PFSK-1 (cell line): ENCODE data around the gene EHD1.

Experiments used
- FOXP2 ChIP-seq: optimal IDR thresholded peaks from 2 replicates; pipeline ENCODE3; 2011; ENCODE audit warnings: borderline replicate concordance, control low read depth, inconsistent platforms; ENCODE audit not compliant: insufficient read depth; ENCODE audit errors: extremely low read length, extremely low read depth
- POLR2AphosphoS5 ChIP-seq: IDR thresholded peaks from 2 replicates; pipeline ENCODE4 v1.6.1; 2012; ENCODE audit warnings: low read depth, mild to moderate bottlenecking, control low read depth, low read length, moderate library complexity
- SIN3A ChIP-seq: IDR thresholded peaks from 2 replicates; pipeline ENCODE4 v1.6.1; 2012; ENCODE audit warnings: mild to moderate bottlenecking, low read length, moderate library complexity, borderline replicate concordance; ENCODE audit not compliant: insufficient read depth
- TAF1 ChIP-seq: IDR thresholded peaks from 2 replicates; pipeline ENCODE4 v1.6.1; 2012; ENCODE audit warnings: low read length, control low read depth, borderline replicate concordance; ENCODE audit not compliant: insufficient read depth
- TF ChIP-seq, protein P1 (sequence below), 2 experiments: IDR thresholded peaks; 2 replicates each; pipeline versions ENCODE4 v1.6.1 to v1.8.0; 2011 to 2012; ENCODE audit warnings: low read depth in 2 of 2, low read length in 2 of 2, control low read depth in 1 of 2, inconsistent platforms in 1 of 2, mild to moderate bottlenecking in 1 of 2, moderate library complexity in 1 of 2; ENCODE audit not compliant: insufficient read depth in 1 of 2

The EHD1 gene

DNA sequence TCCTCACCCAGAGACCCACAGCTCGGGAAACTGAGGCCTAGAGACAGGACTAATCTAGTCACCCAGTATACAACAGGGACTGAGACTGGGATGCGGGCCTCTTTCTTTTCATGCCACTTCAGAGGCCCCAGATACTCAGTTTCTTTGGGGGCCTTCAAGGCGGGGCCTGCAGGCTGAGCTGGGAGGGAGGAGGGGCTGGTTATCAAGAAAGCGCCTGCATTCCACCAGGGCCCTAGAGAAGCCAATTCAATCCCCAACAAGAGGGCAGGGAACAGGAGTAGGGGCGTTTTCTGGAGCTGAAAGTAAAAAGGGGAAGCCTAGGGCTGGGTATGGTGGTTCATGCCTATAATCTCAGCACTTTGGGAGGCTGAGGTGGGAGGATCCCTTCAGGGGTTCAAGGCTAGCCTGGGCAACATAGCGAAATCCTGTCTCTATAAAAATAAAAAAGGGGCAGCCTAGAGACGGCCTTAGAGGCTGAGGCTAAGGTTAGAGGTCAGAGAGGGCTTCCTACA lies 37.0 kb upstream of the EHD1 start:
- TF ChIP-seq, protein P1, sequence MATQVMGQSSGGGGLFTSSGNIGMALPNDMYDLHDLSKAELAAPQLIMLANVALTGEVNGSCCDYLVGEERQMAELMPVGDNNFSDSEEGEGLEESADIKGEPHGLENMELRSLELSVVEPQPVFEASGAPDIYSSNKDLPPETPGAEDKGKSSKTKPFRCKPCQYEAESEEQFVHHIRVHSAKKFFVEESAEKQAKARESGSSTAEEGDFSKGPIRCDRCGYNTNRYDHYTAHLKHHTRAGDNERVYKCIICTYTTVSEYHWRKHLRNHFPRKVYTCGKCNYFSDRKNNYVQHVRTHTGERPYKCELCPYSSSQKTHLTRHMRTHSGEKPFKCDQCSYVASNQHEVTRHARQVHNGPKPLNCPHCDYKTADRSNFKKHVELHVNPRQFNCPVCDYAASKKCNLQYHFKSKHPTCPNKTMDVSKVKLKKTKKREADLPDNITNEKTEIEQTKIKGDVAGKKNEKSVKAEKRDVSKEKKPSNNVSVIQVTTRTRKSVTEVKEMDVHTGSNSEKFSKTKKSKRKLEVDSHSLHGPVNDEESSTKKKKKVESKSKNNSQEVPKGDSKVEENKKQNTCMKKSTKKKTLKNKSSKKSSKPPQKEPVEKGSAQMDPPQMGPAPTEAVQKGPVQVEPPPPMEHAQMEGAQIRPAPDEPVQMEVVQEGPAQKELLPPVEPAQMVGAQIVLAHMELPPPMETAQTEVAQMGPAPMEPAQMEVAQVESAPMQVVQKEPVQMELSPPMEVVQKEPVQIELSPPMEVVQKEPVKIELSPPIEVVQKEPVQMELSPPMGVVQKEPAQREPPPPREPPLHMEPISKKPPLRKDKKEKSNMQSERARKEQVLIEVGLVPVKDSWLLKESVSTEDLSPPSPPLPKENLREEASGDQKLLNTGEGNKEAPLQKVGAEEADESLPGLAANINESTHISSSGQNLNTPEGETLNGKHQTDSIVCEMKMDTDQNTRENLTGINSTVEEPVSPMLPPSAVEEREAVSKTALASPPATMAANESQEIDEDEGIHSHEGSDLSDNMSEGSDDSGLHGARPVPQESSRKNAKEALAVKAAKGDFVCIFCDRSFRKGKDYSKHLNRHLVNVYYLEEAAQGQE (IDR thresholded peaks at IDR 0.05; ENCODE audit: insufficient read depth in 1 of 2, low read depth in 2 of 2, low read length in 2 of 2) = no peak
- no peak for TF ChIP-seq FOXP2
- no peak for TF ChIP-seq SIN3A
- no peak for TF ChIP-seq TAF1
- no peak for TF ChIP-seq POLR2AphosphoS5

DNA sequence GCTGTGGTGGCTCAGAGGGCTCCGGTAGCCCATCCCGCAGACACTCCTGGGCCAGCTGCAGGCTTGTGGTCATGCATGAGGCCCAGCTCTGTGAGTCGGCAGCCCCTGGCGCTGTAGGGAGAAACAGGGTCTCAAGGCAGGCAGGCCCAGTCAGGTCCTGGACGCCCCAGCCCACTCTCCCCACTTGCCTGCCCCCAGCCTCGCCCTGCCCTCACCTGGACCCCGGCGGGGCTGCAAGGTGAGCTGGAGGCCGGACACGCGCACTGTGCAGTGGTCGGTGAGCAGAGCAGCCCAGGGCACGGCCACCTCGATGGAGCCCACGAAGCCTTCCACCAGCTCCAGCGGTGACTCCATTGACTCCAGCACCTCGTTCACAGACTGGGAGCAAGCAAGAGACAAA lies 35.7 kb upstream of the EHD1 start:
- no peak for TF ChIP-seq TAF1
- TF ChIP-seq SIN3A = no peak
- TF ChIP-seq, protein P1 (IDR thresholded peaks at IDR 0.05; ENCODE audit: insufficient read depth in 1 of 2, low read depth in 2 of 2, low read length in 2 of 2) = no peak
- no peak for TF ChIP-seq FOXP2
- no peak for TF ChIP-seq POLR2AphosphoS5

DNA sequence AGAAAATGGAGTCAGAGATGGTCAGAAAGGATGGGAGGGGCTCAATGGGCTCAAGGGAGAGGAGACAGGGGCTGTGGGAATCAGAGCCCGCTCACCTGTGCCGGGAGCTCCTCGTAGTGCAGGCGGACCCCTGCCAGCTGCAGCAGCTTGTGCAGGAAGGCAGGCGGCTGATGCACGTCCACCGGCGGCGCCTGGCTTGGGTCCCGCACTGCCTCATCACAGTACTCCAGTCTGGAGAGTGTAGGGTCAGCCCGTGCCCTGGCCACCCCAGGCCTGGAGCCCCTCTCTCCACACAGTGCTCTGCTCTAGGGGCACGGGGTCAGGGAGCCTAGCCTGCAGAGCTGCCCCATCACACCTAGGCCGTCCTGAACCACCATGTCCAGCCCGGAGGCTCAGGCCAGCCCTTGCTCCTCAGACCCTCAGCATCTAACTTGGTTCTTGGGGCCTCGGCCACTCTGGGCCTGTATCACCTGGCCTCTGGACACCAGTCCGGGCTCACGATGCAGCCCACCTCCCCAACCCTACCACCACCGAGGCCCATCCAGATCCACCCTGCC lies 34.8 kb upstream of the EHD1 start:
- TF ChIP-seq SIN3A (no peak), POLR2AphosphoS5 (no peak), FOXP2 (no peak), TAF1 (no peak)
- TF ChIP-seq, protein P1 (IDR thresholded peaks at IDR 0.05; ENCODE audit: insufficient read depth in 1 of 2, low read depth in 2 of 2, low read length in 2 of 2) = no peak

DNA sequence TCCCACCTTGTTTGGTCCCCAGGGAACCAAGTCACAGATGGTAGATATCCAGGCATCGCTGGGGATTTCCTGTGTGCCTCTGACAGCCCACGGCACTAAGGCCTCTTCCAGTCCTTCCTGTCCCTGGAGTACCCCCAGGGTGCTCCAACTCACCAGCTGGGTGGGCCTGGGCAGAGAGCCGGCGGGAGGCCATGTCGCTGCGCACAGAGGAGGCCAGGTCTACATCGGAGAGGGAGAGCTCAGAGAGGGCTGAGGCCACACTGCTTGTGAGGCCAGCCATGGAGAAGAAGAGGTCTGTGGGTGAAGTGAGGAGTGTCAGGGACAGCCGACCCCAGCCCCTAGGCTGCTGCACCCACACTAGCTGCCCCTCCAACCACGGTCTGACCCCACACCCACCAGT lies 33.3 kb upstream of the EHD1 start:
- no peak for TF ChIP-seq TAF1
- TF ChIP-seq SIN3A = no peak
- TF ChIP-seq, protein P1 (IDR thresholded peaks at IDR 0.05; ENCODE audit: insufficient read depth in 1 of 2, low read depth in 2 of 2, low read length in 2 of 2) = no peak
- TF ChIP-seq POLR2AphosphoS5 = no peak
- no peak for TF ChIP-seq FOXP2

DNA sequence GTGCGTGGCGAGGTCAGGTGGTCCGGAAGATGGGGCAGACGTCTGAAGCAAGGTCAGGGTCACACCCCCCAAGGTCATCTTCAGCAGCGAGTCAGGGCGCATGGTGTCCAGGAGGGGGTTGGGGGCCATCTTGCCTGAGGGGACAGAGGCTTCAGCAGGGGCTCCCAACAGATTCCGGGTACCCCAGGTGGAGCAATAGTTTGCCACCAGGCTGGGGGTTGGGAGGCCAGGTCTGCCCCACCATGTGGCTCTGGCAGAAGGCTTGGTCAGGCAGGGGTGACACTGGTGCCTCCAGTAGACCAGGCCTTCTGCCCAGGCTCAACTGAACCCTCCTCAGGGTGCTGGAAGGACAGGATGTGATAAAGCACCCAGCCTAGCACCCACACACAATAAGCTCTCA lies 32.7 kb upstream of the EHD1 start:
- no peak for TF ChIP-seq SIN3A
- TF ChIP-seq, protein P1 (IDR thresholded peaks at IDR 0.05; ENCODE audit: insufficient read depth in 1 of 2, low read depth in 2 of 2, low read length in 2 of 2) = no peak
- no peak for TF ChIP-seq POLR2AphosphoS5
- no peak for TF ChIP-seq FOXP2
- TF ChIP-seq TAF1 = no peak
